Measurements from ENCODE around the gene SLC30A1. TPM values are rescaled to one million over a fixed set of nuclear protein-coding genes. Genes with fewer than 3 reads are reported as not detected.

The SLC30A1 gene
- total and polyA plus RNA-seq, 10 of the 15 experiments (the other 5 are each of a cell fraction or from before 2014, with no cell fraction given): 3.5 to 14.1 (median 8.8) TPM

GRCh38 chr1:211604548-211604947 is 25.6 kb upstream of the SLC30A1 start (continued):
- no peak for TF ChIP-seq ZBTB11 (CRISPR knock-in tag; IDR thresholded peaks at IDR 0.05)
- no peak for TF ChIP-seq KLF5 (IDR thresholded peaks at IDR 0.05; ENCODE audit: partially characterized antibody)

GRCh38 chr1:211603713-211604112 is 24.8 kb upstream of the SLC30A1 start:
- no peak overlapping the region for H3K4me2 ChIP-seq (ENCODE audit: control insufficient read depth, insufficient read depth)
- intact Hi-C loops (cut with micrococcal nuclease; ENCODE audit: unreplicated experiment) (no loop called here), in situ Hi-C loops (cut with MboI) (no loop called here)
- POLR2A ChIA-PET: no interaction called here
- H3K27ac ChIP-seq (ENCODE audit: control insufficient read depth, insufficient read depth): no peak overlapping the region
- peaks cover 3% of the 10 kb centered on the region for H3K79me2 ChIP-seq (ENCODE audit: control insufficient read depth, insufficient read depth, low read length)
- no peak overlapping the region for H2AFZ ChIP-seq (ENCODE audit: control insufficient read depth, low read depth, low read length)
- 100% methylated on average over 1 of the region's 1 CpG for WGBS (ENCODE audit: insufficient coverage, insufficient replicate concordance, low lambda C conversion rate, missing lambda C conversion rate)
- RAD21 ChIA-PET (ENCODE audit: unreplicated experiment): no interaction called here
- no peaks in the 10 kb centered on the region for H4K20me1 ChIP-seq (ENCODE audit: control insufficient read depth, insufficient read depth)
- H3K4me3 ChIP-seq: no peak overlapping the region
- SMC1A ChIA-PET (ENCODE audit: uncharacterized antibody, unreplicated experiment): no interaction called here
- peaks cover 15% of the 10 kb centered on the region for H3K4me1 ChIP-seq (ENCODE audit: control insufficient read depth, insufficient read depth, low read length)
- DNase-seq (ENCODE audit: low read depth, low spot score) (no peak), FAIRE-seq (no peak), ATAC-seq (no peak)
- no peak overlapping the region for H3K9ac ChIP-seq (ENCODE audit: control insufficient read depth, insufficient read depth, low read length)
- H3K36me3 ChIP-seq (ENCODE audit: control insufficient read depth in 2 of 2, insufficient read depth in 2 of 2, low read length in 1 of 2): no peaks in the 10 kb centered on the region
- CTCF ChIA-PET: interaction anchor here (0.6 to 1.1 kb wide), 4 partner anchors 10 to 280 kb away, joined by 3 to 4 read pairs (median 4); partner anchors contain the start of gene SLC30A1
- BruUV-seq (replicated peaks): no TSS peak
- no peaks in the 10 kb centered on the region for H3K27me3 ChIP-seq (replicated peaks in 1 of 2; ENCODE audit: control insufficient read depth in 2 of 2, insufficient read depth in 2 of 2, low read length in 1 of 2)
- TF ChIP-seq BACH1 (IDR thresholded peaks at IDR 0.05; ENCODE audit: borderline replicate concordance) (no peak), NBN (IDR thresholded peaks at IDR 0.05) (no peak), ASH2L (IDR thresholded peaks at IDR 0.05; ENCODE audit: borderline replicate concordance, low read depth) (no peak), CBX3 (IDR thresholded peaks at IDR 0.05; ENCODE audit: borderline replicate concordance, low read depth) (no peak), EED (IDR thresholded peaks at IDR 0.05; ENCODE audit: low read depth) (no peak), STAT3 (IDR thresholded peaks at IDR 0.05; ENCODE audit: low read depth, low read length) (no peak)
- no peaks in the 10 kb centered on the region for H3K9me3 ChIP-seq (replicated peaks; ENCODE audit: control insufficient read depth, insufficient read depth, low read length)
